Peyer's patch (tissue), 4 donors: Measurements from ENCODE around the gene MVK.

Source experiments
- CTCF ChIP-seq, 6 experiments: fragments of 450-650 bp in 4 of 6; fragments of 200-600 bp in 2 of 6; sonication (generic) in 1 of 6; IDR thresholded peaks; one replicate each; pipeline ENCODE4 v1.5.1; 2017 to 2019; ENCODE audit warnings: antibody characterized with exemption in 6 of 6, mild to moderate bottlenecking in 3 of 6, moderate library complexity in 1 of 6
- POLR2A ChIP-seq, 2 donors: fragments of 450-650 bp; IDR thresholded peaks; one replicate each; pipeline ENCODE4 v1.5.1; 2017; ENCODE audit warnings: antibody characterized with exemption in 2 of 2, mild to moderate bottlenecking in 2 of 2, moderate library complexity in 2 of 2

- no peak for TF ChIP-seq CTCF (IDR thresholded peaks at IDR 0.05)
- no peak for TF ChIP-seq POLR2A (IDR thresholded peaks at IDR 0.05)
Observed at GRCh38 chr12:109586385-109587296, 13.0 kb downstream of the MVK start.
